GM12873 (cell line): Measurements from ENCODE around the gene CLDN2.

Experiments used
- CTCF ChIP-seq: IDR thresholded peaks from 2 replicates; pipeline ENCODE4 v1.5.1; 2012; ENCODE audit warnings: low read depth, mild to moderate bottlenecking, moderate library complexity, low read length, control low read depth; ENCODE audit not compliant: insufficient read depth; ENCODE audit errors: missing control alignments

CLDN2 gene

GRCh38 chrX:106935175-106935574, 15.0 kb downstream of the CLDN2 start:
- no peak for TF ChIP-seq CTCF

GRCh38 chrX:106936246-106936645, 16.0 kb downstream of the CLDN2 start:
- TF ChIP-seq CTCF = no peak

GRCh38 chrX:106939566-106939965, 19.4 kb downstream of the CLDN2 start:
- TF ChIP-seq CTCF = no peak

GRCh38 chrX:106940068-106940467, 19.9 kb downstream of the CLDN2 start:
- no peak for TF ChIP-seq CTCF

GRCh38 chrX:106946464-106946863, 26.3 kb downstream of the CLDN2 start:
- TF ChIP-seq CTCF = no peak

GRCh38 chrX:106948641-106949040, 28.4 kb downstream of the CLDN2 start:
- TF ChIP-seq CTCF = no peak

GRCh38 chrX:106949366-106949765, 29.2 kb downstream of the CLDN2 start:
- TF ChIP-seq CTCF = no peak
